GM18861 (cell line): ENCODE results near the gene BBS7.

Experiments used
- ATAC-seq: cut with Tn5 transposase; IDR thresholded peaks from one replicate; pipeline ENCODE4 v1.9.1; 2021; ENCODE audit not compliant: unreplicated experiment

BBS7 gene, protein sequence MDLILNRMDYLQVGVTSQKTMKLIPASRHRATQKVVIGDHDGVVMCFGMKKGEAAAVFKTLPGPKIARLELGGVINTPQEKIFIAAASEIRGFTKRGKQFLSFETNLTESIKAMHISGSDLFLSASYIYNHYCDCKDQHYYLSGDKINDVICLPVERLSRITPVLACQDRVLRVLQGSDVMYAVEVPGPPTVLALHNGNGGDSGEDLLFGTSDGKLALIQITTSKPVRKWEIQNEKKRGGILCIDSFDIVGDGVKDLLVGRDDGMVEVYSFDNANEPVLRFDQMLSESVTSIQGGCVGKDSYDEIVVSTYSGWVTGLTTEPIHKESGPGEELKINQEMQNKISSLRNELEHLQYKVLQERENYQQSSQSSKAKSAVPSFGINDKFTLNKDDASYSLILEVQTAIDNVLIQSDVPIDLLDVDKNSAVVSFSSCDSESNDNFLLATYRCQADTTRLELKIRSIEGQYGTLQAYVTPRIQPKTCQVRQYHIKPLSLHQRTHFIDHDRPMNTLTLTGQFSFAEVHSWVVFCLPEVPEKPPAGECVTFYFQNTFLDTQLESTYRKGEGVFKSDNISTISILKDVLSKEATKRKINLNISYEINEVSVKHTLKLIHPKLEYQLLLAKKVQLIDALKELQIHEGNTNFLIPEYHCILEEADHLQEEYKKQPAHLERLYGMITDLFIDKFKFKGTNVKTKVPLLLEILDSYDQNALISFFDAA

DNA sequence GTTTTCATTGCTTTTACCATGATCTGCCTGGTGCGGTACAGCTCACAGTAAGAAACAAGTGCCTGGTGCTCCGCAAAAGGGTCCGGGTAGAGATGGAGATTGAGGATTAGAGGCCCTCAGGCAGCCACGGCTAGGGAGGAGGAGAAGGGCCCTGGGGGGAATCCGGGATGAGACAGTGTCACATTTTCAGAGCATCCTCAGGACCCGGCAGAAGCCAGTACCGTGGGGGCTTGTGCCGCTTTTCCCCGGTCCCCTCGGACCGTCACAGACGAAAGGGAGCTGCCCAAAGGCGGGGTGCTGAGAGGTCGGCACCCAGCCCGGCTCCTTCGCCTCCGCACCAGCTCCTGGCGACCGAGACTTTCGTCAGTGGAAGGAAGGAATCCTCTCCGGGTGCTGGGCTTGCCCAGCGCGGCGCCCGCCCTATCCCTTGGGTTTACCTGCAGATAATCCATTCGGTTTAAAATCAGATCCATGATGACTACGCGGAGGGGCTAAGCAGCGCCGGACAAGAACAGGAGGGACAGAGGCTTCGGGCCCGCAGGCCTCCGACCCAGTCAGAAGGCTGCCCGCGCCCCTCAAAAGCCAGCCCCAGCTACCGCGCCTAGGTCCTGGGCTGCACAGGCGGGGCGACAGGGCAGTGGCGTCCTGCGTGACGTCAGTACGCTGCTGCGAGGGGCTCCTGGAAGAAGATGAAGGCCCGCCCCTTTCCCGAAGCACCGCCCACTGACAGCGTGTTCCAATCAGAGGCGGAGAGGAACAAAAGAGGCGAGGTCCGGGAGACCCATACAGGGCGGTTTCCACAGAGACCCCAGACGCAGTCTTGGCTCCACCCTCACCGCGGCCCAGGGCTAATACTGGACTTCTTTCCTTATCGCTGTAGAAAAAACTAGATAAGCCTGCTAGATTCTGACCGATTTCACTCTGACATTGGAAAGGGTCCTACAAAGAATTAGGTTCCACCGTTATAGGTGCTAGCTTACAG is at the start of gene BBS7:
BBS7 (minus strand) TSS at position 634 of the 982 bp plus-strand sequence; CDS start at position 473, 161 bp downstream.
- ATAC-seq = peak; percentile 98

DNA sequence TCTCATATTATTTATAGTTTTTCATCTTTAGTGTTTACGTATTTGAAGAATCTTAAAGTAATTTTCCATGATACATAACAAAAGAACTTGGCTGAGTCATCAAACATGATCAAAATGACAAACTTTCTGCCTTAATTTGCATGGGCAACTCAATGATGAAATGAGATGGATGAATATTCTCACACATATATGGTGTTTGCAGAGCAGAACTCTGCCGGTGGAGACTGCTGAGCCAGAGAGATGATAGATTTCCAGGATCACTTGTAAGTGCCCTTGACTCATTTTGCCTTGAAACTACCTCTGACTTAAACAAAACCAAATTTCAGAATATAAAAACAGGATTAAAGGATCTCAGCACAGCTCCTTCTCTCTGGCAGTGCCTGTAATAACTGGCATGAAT is 43.4 kb upstream of the BBS7 start:
- ATAC-seq = no peak

DNA sequence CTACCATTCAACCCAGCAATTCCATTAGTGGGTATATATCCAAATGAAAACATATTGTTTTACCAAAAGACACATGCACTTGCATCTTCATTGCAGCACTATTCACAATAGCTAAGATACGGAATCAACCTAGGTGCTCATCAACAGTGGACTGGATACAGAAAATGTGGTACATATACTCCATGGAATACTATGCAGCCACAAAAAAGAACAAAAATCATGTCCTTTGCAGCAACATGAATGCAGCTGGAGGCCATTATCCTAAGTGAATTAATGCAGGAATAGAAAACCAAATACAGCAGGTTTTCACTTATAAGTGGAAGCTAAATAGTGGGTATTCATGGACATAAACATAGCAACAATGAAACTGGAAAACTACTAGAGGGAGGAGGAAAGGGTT is 38.1 kb upstream of the BBS7 start:
- no peak for ATAC-seq

DNA sequence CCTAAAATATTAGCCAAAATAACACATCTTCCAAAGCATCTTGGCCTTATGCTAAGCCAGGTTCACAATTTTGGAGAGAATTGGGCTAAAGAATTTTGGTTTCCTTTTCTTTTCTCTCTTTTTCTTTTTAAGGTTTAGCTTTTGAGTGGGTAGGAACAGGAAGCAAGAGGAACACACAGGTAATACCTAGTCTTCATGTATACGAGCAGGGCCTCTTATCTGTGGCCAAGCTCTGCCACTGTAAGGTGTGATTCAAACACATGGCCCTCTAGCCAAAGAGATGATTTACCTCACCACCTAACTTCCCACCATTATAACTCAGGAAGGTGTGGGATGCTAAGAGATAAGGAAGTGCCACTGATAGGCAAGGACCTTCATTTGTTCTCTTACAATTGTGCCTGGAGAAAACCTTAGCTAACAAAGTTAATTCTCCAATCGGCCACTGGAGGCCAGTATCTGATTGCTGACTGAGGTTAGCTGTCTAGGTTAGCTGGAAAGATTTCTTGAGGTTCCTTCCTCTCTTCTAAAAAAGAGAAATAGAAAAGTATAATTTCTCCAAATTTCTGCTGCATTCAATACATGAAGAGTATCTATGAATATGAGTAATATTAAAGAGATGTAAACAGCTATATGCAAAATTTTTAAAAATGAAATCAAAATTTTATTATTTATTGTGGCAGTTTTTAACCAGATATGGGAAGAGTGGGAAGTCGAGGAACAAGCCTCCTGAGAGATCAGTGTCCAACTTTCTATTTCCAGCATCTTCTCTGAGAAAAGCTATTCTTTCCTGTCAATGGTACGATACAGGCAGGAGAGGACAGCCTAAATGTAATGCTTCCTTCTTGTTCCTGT is 30.1 kb upstream of the BBS7 start:
- ATAC-seq = peak; percentile 91

DNA sequence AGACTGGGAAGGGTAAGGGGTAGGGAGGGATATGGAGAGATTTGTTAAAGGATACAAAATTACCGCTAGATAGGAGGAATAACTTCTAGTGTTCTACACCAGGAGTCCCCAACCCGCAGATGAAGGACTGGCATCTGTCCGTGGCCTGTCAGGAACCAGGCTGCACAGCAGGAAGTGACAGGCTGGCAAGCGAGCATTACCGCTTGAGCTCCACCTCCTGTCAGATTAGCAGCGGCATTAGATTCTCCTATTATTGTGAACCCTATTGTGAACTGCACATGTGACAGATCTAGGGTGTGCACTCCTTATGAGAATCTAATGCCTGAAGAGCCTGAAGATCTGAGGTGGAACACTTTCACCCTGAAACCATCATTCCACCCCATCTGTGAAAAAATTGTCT is 27.9 kb upstream of the BBS7 start:
- ATAC-seq = no peak

DNA sequence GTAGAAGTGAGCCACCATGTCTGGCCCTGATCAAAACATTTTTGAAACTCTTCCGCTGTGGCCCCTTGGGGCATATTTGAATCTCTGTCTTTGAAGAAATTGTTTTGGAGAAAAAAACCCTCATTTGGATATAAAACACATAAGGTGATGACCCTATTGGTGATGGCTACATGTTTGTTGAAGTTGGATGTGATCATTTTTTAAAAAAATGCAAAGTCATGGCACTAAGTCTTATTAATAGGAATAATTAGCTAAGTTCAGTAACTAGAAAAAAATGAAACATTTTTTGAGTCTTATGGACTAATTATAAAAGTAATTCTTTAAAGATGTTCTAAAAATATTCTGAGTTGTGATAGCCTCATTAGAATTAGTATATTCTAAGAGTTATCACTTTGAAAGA is 17.9 kb upstream of the BBS7 start:
- no peak for ATAC-seq

DNA sequence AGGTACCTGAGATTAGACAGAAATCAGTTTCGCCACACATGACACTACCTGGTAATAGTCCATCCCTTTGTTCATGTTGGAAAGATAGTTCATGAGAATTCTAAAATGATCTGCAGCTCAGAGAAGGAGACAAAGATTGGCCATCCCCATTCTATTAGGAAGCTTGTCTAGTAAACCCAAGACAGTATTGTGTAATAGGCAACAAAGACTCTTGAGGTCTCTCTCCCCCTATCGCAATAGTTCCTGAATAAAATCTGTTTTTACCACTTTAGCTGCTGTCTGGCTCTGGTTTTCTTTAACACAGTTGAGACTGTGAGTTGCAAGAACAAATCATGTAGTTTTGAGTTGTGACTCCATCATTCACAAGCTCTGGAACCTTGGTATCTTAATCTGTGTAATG is 14.8 kb upstream of the BBS7 start:
- no peak for ATAC-seq

DNA sequence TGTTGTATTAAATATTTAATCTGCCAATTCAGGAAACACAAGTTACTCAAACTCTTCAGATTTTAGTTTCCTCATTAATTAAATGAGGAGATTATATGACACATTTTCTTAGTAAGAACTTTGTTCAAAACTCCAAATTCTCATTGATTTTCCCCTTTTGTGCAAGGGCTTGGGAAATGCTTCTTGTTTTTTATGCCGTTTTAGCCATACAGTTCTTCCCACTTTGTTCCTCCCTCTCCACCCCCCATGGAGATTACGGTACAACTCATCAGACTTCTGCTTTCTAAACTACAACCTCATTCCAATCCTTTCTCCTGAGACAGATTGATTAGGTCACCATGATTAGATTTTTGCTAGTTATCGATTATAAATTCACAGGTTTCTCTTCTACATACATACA is 10.9 kb upstream of the BBS7 start:
- ATAC-seq = no peak

DNA sequence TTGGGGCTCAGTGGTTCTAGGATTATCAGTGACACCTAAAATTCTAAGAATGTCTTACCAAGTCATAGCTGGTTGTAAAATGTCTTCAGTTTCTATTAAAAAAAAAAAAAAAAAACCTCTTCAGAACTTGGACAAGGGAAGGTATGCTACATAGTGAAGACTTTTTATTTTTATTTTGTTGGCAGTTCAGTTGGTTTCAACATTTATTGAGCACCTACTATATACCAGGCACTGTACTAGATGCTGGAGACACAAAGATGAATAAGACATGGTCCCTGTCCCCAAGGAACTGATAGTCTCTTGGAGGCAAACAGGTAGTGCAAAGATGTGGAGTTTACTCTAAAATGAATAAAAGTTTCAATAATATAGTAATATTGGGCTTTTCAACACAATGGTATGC is 8.9 kb upstream of the BBS7 start:
- ATAC-seq = no peak

DNA sequence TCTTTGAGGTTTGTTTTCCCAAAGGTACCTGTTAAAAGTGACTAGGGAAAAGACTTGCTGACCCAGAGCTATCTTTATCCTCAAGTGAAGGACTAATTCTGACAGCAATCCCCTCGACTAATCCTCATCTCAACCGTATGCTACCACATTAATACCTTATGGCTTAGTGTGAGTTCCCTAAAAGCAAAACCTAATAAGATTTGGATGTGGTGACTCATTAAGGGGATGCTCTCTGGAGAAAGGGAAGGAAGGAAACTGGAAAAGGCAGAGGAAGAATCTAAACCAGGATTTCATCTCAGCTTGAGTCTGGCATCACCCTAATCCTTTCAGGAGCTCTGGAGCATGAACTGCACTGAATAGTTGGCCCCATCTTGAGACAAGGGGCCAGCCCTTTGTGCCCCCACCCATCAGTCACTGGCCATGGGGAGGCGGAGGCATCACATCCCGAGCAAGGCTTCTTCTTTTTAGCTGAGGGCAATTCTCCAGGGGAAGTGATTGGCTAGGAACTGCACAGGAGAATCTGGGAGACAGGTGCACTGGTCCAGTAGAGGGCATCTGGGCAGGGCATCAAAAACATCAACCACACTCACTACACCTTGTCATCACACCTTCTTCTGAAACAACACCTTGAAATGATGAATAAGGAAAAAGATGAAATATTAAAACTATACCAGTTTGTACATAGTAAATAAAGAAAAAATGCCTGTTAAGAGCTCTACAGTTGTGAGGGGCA is 6.9 kb upstream of the BBS7 start:
- ATAC-seq = no peak

DNA sequence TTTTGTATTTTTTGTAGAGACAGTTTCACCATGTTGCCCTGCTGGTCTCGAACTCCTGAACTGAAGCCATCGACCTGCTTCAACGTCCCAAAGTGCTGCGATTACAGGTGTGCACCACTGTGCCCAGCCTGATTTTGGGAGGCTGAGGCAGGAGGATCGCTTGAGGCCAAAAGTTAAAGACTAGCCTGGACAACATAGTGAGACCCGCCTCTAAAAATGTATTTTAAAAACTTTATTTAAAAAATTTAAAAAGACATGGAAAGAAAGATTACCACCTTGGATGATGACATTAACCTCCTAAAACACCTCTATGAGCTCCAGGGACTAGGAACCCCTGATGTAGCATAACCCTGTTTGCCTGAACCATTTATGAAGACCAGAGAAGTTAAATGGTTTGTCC is 5.8 kb upstream of the BBS7 start:
- ATAC-seq = no peak

DNA sequence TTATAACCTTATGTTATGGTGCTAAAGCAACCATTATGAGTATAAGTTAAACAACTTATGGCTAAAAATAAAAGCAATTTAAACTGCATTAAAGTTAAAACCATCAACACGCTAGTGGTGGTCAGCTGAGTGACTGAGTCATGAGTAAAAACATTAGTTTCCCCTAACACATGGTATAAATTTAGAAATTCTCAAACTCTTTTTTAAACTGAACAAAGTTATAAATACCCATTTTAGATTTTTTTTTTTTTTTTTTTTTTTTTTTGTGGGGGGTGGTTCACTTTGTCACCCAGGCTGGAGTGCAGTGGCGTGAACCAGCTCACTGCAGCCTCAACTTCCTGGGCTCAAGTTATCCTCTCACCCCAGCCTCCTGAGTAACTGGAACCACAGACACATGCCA is 5.4 kb upstream of the BBS7 start:
- no peak for ATAC-seq

DNA sequence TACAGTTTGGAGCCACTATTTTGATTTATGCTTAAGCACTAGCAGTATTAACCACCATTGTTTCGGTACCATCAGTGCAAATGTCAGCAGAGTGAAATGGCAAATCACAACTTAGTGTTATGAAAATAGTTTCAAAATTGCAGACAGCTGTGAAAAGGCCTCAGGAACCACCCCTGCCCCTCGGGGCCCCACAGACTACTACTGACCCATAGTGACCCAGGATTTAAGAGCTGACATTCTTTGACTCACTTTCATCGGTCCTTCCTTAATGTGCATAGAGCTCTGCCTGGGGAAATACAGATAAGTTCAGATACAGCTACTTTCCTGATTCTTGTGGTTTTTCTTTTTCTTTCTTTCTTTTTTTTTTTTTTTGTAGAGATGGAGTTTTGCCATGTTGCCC is 3.3 kb upstream of the BBS7 start:
- ATAC-seq = no peak

DNA sequence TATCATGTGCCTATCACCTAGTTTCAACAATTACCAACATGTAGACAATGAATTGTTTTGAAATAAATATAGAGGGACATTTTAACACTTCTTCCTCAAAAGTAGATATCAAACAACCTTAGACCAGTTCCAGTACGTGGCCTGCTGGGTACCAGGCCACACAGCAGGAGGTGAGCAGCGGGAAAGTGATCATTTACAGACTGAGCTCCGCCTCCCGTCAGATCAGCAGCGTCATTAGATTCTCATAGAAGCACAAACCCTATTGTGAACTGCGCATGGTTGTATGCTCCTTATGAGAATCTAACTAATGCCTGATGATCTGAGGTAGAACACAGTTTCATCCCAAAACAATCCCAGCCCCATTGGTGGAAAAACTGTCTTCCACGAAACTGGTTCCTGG is 6.5 kb downstream of the BBS7 start:
- no peak for ATAC-seq

DNA sequence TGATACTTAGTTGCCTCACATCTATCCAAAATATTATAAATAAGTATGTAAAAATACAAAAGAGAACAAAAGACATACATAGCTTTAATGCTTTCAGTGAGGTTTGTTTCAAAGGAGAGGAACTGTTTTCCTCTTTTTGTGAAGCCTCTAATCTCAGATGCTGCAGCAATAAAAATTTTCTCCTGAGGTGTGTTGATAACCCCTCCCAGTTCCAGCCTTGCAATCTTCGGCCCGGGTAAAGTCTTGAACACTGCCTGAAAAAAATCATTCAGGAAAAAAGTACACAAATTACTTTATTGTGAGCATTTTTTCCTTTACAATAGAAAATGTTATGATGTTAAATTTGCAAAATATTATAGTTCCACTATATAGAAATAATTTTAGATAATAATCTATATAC is 8.8 kb downstream of the BBS7 start:
- ATAC-seq = no peak

DNA sequence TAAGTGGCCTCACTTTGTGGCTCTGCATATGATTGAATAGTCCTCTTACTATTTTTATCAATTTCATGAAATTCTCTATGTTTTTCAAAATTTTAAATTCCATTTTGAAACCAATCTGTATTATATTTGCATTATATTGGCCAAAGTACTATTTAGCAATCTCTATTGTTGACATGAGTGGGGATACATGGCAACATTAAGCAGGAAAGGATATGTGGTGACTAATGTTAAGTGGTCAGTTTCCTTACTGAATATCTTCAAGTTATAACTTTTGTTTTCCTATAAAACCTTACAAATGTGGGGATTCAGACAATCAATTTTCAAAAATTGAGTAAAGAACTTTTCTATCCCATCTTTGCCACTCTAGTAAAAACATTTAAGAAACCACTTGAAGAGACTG is 10.2 kb downstream of the BBS7 start:
- ATAC-seq = no peak

DNA sequence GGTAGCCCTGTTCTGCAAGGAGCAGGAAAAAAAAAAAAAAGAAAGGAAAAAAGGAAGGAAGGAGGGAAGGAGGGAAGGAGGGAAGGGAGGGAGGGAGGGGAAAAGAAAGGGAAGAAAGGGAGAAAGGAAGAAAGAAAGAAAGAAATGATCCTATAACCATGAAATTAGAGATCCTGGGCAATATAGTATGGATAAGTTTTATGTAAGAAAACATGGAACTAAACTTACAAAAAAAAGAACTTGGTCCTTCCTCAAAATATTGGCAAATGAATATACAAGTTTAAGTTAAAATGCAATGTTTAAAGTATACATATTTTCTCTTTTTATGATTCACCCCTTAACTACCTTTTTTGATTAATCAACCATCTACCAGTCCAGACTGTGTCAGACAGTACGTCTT is 18.9 kb downstream of the BBS7 start:
- no peak for ATAC-seq

DNA sequence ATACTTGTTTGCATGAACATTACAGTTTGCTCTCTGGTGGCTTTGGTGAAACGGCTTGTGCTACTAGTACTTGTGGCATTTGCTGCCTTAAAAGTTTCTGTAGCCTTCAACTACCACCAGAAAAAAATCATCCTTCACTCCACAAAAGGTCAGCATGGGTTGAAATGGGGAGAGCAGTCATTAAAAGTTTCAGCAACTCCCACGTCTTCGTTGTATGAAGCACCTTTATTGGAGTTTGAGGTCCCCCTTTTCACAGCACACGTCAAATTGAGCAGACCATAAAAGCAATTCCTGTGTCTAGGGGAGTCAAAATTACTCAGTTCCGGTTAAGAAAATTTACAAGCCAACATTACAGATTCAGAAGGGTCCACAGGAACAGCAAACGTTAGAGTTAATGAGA is 23.6 kb downstream of the BBS7 start:
- no peak for ATAC-seq

DNA sequence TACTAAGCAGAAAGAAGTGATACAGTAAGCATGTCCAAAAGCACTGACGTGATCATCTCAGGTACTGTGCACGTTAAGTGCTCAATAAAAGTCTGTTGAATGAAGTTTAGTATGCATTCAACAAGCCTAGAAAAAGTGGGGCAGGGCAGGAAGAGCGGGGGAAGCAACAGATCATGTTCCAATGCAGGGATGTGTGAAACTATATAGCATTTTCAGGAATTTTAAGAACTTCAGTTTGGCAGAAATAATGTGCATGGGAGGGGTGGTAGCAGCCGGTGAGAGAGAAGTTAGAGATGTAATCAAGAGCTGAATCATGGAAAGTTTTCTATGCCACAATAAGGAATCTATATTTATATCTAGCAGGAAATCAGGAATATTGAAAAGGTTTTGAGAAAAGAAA is 27.4 kb downstream of the BBS7 start:
- ATAC-seq = no peak

DNA sequence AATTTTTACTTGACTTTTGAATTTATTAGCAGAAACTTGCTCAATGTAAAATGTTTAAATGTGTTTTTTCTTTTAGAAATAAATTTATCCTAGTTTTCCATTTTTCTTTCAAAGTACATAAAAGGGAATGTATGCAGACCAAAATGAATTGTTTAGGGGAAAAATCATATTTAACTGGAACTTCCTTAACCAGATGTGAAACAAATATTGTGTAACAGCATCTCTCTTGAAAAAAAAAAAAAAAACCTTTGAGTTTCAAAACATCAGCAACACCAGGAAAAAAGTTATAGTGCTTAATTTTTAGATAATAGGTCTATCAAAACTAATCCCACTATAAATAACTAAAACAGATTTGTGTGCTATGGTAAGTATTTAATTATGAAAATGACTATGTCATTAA is 32.1 kb downstream of the BBS7 start:
- ATAC-seq = no peak
